Measurements from ENCODE around the gene CUEDC2.

CUEDC2 gene

DNA sequence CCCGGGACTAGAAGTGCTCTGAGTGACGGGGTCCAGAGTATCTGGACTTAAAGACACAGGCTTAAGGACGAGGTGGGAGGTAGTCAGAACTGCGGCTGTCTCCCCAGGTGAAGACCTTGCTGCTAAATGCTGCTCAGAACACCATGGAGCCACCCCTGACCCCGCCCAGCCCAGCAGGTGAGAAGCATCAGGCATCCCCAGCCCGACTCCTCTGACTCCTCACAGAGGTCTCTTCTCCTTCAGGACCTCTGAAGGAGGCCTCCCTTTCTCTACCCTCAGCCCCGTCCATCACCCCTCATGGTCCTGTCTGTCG lies 31.1 kb downstream of the CUEDC2 start:
- peaks cover 0 to 5% (median 0%) of the 10 kb centered on the region in 11 experiments; a peak in 1 of 22 replicates for H3K27me3 ChIP-seq
- peaks cover 0 to 96% (median 30%) of the 10 kb centered on the region in 11 experiments; a peak in 16 of 22 replicates for H4K20me1 ChIP-seq
- H3K27ac ChIP-seq, result no peak overlapping the region
- H3K4me1 ChIP-seq, result peaks cover 23 to 39% (median 28%) of the 10 kb centered on the region in 10 experiments
- H3K4me3 ChIP-seq, result no peak overlapping the region
- no peaks in the 10 kb centered on the region for H3K9me3 ChIP-seq (replicated peaks in 1 of 11)
- H3K4me2 ChIP-seq, result no peak overlapping the region; a peak in 1 of 22 replicates
- no peak for TF ChIP-seq Cebpa-rat (IDR thresholded peaks at IDR 0.05)
- 0 out of 22 replicates have a peak overlapping the region, but pooled peaks of 1 of the 11 experiments have one; percentile 38 for H3K9ac ChIP-seq
- peaks cover 13 to 68% (median 38%) of the 10 kb centered on the region in 11 experiments; a peak in 21 of 22 replicates for H3K36me3 ChIP-seq

DNA sequence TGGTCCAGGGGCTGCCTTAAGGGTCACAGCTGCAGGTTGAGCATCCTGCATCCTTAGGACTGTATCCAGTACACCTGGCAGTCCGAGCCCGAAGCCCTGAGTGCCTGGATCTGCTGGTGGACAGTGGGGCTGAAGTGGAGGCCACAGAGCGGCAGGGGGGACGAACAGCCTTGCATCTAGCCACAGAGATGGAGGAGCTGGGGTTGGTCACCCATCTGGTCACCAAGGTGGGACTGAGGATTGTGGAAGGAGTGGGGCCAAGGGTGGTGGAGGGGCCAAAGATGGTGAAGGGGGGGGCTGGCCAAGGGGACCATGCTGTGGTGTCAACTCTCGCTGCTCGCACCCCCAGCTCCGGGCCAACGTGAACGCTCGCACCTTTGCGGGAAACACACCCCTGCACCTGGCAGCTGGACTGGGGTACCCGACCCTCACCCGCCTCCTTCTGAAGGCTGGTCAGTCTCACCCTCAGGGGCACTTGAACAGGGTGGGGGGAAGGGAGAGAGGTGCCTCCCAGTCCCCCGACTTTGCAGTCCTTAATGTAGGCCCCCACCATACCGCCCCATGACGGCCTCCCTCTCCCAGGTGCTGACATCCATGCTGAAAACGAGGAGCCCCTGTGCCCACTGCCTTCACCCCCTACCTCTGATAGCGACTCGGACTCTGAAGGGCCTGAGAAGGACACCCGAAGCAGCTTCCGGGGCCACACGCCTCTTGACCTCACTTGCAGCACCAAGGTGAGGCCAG lies 31.6 kb downstream of the CUEDC2 start:
- peak overlapping the region in 2 of 11 experiments; percentile 96 to 100; a peak in 2 of 22 replicates for H3K4me2 ChIP-seq
- TF ChIP-seq Cebpa-rat (IDR thresholded peaks at IDR 0.05), result no peak
- H3K9me3 ChIP-seq (replicated peaks in 1 of 11), result no peaks in the 10 kb centered on the region
- no peak overlapping the region for H3K4me3 ChIP-seq
- peaks cover 13 to 69% (median 38%) of the 10 kb centered on the region in 11 experiments; a peak in 21 of 22 replicates for H3K36me3 ChIP-seq
- H4K20me1 ChIP-seq, result peaks cover 0 to 92% (median 32%) of the 10 kb centered on the region in 11 experiments; a peak in 16 of 22 replicates
- H3K4me1 ChIP-seq, result peaks cover 29 to 41% (median 34%) of the 10 kb centered on the region in 10 experiments
- H3K27ac ChIP-seq, result no peak overlapping the region
- H3K27me3 ChIP-seq, result peaks cover 0 to under 1% (median 0%) of the 10 kb centered on the region in 11 experiments; a peak in 1 of 22 replicates
- H3K9ac ChIP-seq, result peak overlapping the region in 2 of 11 experiments; percentile 38 to 78; a peak in 1 of 22 replicates

DNA sequence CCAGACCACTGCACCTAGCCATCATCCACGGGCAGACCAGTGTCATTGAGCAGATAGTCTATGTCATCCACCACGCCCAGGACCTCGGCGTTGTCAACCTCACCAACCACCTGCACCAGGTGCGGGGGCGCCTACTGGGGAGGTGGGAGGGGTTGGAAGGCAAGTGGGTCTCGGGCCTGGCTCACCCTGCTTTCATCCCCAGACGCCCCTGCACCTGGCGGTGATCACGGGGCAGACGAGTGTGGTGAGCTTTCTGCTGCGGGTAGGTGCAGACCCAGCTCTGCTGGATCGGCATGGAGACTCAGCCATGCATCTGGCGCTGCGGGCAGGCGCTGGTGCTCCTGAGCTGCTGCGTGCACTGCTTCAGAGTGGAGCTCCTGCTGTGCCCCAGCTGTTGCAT lies 32.3 kb downstream of the CUEDC2 start:
- H3K4me1 ChIP-seq, result peaks cover 31 to 41% (median 36%) of the 10 kb centered on the region in 10 experiments
- H3K4me2 ChIP-seq, result peak overlapping the region; percentile 81 to 100 (median 90)
- peaks cover 13 to 69% (median 38%) of the 10 kb centered on the region in 11 experiments; a peak in 21 of 22 replicates for H3K36me3 ChIP-seq
- no peaks in the 10 kb centered on the region for H3K9me3 ChIP-seq (replicated peaks in 1 of 11)
- peak overlapping the region in 2 of 11 experiments; percentile 25 to 74; a peak in 3 of 22 replicates for H3K27ac ChIP-seq
- TF ChIP-seq Cebpa-rat (IDR thresholded peaks at IDR 0.05), result no peak
- peak overlapping the region; percentile 68 to 85 (median 77); a peak in 20 of 22 replicates for H3K9ac ChIP-seq
- peak overlapping the region in 8 of 10 experiments; percentile 48 to 75 (median 64); a peak in 9 of 20 replicates for H3K4me3 ChIP-seq
- no peaks in the 10 kb centered on the region for H3K27me3 ChIP-seq
- peaks cover 0 to 85% (median 32%) of the 10 kb centered on the region in 11 experiments; a peak in 16 of 22 replicates for H4K20me1 ChIP-seq

DNA sequence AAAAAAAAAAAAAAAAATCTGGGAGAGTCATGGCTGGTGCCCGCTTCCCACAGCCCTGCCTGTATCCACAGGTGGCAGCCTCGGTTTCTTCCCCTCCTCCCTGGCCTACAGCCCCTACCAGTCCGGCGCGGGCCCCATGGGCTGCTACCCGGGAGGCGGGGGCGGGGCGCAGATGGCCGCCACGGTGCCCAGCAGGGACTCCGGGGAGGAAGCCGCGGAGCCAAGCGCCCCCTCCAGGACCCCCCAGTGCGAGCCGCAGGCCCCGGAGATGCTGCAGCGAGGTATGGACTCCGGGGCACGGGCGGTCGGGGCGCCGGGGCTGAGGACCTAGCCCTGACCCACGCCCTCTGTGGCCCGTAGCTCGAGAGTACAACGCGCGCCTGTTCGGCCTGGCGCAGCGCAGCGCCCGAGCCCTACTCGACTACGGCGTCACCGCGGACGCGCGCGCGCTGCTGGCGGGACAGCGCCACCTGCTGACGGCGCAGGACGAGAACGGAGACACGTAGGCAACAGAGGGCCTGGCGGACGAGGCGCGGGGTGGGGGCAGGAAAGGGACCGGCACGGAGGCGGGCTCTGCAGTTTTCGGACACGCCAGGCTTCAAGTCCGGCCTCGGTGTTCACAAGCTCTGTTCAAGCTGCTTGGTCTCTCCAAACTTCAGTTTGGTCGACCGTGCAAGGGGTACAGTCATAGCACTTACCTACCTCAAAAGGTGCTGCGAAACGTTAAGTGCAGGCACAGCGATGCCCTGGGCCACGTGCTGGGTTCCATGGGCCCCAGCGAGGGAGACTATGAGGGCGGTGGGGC lies 33.0 kb downstream of the CUEDC2 start:
- H4K20me1 ChIP-seq, result peaks cover 0 to 80% (median 32%) of the 10 kb centered on the region in 11 experiments; a peak in 16 of 22 replicates
- H3K4me1 ChIP-seq, result peaks cover 31 to 43% (median 40%) of the 10 kb centered on the region in 10 experiments
- H3K4me3 ChIP-seq, result peak overlapping the region; percentile 48 to 75 (median 64)
- peak overlapping the region; percentile 68 to 85 (median 77) for H3K9ac ChIP-seq
- peak overlapping the region in 10 of 11 experiments; percentile 48 to 74 (median 61); a peak in 21 of 22 replicates for H3K27ac ChIP-seq
- H3K36me3 ChIP-seq, result peaks cover 13 to 69% (median 38%) of the 10 kb centered on the region in 11 experiments; a peak in 21 of 22 replicates
- no peaks in the 10 kb centered on the region for H3K9me3 ChIP-seq (replicated peaks in 1 of 11)
- H3K4me2 ChIP-seq, result peak overlapping the region; percentile 81 to 100 (median 90)
- no peaks in the 10 kb centered on the region for H3K27me3 ChIP-seq
- no peak for TF ChIP-seq Cebpa-rat (IDR thresholded peaks at IDR 0.05)

DNA sequence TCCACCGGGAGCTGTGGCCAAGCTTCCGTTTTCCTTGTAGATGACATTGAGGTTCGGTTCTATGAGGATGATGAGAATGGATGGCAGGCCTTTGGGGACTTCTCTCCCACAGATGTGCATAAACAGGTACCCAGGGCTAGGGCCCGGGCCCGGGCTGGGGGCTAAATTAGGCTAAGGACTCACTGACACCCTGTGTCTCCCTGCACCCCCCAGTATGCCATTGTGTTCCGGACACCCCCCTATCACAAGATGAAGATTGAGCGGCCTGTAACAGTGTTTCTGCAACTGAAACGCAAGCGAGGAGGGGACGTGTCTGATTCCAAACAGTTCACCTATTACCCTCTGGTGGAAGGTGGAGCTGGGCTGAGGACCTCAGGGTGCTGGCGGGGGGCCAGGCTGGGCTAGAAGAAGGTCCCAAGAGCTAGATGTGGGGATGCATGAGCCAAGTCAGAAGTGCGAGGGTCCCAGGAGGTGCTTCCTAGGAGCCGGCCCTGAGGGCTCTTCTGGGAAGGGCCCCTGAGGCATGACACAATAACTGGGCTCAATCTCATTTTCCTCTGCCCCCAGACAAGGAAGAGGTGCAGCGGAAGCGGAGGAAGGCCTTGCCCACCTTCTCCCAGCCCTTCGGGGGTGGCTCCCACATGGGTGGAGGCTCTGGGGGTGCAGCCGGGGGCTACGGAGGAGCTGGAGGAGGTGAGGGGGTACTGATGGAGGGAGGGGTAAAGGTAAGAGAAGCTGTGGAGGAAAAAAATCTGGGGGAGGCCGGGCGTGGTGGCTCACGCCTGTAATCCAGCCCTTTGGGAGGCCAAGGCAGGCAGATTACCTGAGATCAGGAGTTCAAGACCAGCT lies 34.0 kb downstream of the CUEDC2 start:
- Histone ChIP-seq H3K4me1 (peaks cover 35 to 47% (median 43%) of the 10 kb centered on the region in 10 experiments), H3K36me3 (peaks cover 13 to 66% (median 38%) of the 10 kb centered on the region in 11 experiments; a peak in 21 of 22 replicates), H3K27ac (peak overlapping the region in 3 of 11 experiments; percentile 69 to 74 (median 70); a peak in 4 of 22 replicates), H3K9me3 (replicated peaks in 1 of 11) (no peaks in the 10 kb centered on the region), H3K27me3 (no peaks in the 10 kb centered on the region), H3K9ac (peak overlapping the region; percentile 68 to 85 (median 77); a peak in 21 of 22 replicates), H3K4me3 (peak overlapping the region in 8 of 10 experiments; percentile 48 to 75 (median 63); a peak in 14 of 20 replicates), H3K4me2 (peak overlapping the region; percentile 81 to 100 (median 90)), H4K20me1 (peaks cover 0 to 69% (median 25%) of the 10 kb centered on the region in 11 experiments; a peak in 16 of 22 replicates)
- TF ChIP-seq Cebpa-rat (IDR thresholded peaks at IDR 0.05), result no peak

DNA sequence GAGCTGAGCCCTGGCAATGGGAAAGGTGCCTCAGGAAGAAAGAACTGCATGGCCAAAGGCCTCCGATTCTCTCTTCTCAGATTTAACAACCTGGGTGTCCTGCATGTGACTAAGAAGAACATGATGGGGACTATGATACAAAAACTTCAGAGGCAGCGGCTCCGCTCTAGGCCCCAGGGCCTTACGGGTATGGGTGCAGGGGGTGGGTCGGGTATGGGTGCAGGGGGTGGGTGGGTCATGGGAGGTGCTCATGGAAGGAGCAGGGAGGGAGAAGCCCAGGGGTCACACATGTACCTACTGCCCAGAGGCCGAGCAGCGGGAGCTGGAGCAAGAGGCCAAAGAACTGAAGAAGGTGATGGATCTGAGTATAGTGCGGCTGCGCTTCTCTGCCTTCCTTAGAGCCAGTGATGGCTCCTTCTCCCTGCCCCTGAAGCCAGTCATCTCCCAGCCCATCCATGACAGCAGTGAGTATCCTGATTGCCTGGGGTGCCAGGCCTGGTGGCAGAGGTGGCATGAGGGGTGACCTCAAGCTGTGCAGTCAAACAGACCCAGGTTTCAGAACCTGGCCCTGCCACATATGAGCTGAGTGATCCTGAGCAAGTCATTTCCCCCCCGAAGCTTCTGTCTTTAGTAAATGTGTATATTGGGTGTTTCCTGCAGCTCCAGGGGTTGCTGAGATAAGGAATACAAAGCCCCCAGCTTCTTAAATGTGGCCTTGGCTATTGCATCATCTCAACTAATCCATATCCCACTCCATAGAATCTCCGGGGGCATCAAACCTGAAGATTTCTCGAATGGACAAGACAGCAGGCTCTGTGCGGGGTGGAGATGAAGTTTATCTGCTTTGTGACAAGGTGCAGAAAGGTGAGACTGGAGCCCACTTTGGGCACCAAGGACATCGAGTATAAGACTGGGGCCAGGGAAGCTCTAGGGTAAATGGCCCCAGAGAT lies 34.9 kb downstream of the CUEDC2 start:
- H3K27me3 ChIP-seq, result no peaks in the 10 kb centered on the region
- H3K36me3 ChIP-seq, result peaks cover 13 to 57% (median 38%) of the 10 kb centered on the region in 11 experiments; a peak in 21 of 22 replicates
- H3K9ac ChIP-seq, result peak overlapping the region in 6 of 11 experiments; percentile 84 to 97 (median 89); a peak in 8 of 22 replicates
- peak overlapping the region in 4 of 10 experiments; percentile 69 to 91 (median 76); a peak in 7 of 20 replicates for H3K4me3 ChIP-seq
- peaks cover 42 to 53% (median 50%) of the 10 kb centered on the region in 10 experiments for H3K4me1 ChIP-seq
- peaks cover 0 to 60% (median 22%) of the 10 kb centered on the region in 11 experiments; a peak in 15 of 22 replicates for H4K20me1 ChIP-seq
- H3K9me3 ChIP-seq (replicated peaks in 1 of 11), result no peaks in the 10 kb centered on the region
- 0 out of 22 replicates have a peak, but pooled peaks of 1 of the 11 experiments have one; percentile 33 for TF ChIP-seq Cebpa-rat (IDR thresholded peaks at IDR 0.05)
- peak overlapping the region in 1 of 11 experiments; percentile 97; a peak in 1 of 22 replicates for H3K27ac ChIP-seq
- H3K4me2 ChIP-seq, result peak overlapping the region; percentile 86 to 100 (median 97); a peak in 14 of 22 replicates

Measured in BLaER1 treated with 17β-estradiol and CSF1 and Interleukin-3, amounts not matched to agents 10 nM and 100 nM (cell line).